CD4-positive, alpha-beta T cell treated with Interleukin-15 for 4 hours (primary cell): ENCODE results near the gene NAP1L4.
"Not testable (repeated sequence)": the region's sequence is repeated elsewhere in the genome, so short reads cannot be mapped to it uniquely, and the experiment has no call there.

Source experiments
- DNase-seq: peaks from one replicate; pipeline ENCODE4 v3.0.0-alpha.2; 2020; ENCODE audit warnings: low spot score

Gene NAP1L4

DNA sequence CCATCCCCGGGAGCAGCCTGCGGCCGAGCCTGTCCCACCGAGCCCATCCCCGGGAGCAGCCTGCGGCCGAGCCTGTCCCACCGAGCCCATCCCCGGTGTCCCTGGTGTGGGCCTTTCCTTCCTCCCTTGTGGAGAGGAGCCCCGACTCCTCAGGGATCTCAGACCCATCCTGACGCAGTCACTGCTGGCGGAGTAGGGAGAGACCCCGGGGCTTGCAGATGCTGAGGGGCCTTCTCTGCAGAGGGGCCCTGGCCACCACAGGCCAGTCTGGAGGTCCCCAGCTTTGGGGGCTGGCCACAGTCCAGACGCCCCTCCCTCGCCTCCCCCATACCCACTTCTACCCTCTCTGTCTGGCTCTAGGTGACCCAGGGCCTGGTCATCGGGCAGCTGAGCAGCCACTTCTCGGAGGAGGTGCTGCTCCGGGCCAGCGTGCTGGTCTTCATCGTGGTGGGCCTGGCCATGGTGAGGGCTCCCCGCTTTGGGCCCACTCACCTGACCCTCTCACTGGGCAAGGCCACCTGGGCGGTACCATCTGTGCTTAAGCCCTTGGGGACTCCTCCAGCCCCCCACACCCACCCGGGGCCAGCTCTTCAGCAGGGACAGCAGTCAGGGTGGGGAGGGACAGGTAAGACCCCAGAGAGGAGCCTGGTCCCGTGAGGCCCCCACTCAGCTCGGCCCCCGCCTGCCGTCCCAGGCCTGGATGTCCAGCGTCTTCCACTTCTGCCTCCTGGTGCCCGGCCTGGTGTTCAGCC, 70.2 kb downstream of the NAP1L4 start:
- DNase-seq = no peak

DNA sequence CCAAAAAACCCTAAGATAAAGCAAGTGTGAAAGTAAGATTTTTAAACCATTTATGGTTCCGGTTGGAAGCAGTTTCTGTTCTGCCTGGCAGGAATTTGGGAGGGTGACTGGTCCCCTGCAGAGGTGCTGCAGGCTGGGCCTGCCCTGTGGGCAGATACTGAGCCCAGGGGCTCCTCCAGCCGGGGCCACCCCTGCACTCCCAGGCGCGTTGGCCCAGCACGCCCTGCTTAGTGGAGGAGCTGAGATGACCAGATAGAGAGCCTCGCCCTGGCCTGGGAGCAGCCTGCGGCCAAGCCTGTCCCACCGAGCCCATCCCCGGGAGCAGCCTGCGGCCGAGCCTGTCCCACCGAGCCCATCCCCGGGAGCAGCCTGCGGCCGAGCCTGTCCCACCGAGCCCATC, 70.9 kb downstream of the NAP1L4 start:
- DNase-seq = no peak

- no peak for DNase-seq
These were observed 71.8 kb downstream of the NAP1L4 start for GRCh38 chr11:2920343-2920742.

GRCh38 chr11:2919837-2920236, 72.3 kb downstream of the NAP1L4 start:
- no peak for DNase-seq

DNA sequence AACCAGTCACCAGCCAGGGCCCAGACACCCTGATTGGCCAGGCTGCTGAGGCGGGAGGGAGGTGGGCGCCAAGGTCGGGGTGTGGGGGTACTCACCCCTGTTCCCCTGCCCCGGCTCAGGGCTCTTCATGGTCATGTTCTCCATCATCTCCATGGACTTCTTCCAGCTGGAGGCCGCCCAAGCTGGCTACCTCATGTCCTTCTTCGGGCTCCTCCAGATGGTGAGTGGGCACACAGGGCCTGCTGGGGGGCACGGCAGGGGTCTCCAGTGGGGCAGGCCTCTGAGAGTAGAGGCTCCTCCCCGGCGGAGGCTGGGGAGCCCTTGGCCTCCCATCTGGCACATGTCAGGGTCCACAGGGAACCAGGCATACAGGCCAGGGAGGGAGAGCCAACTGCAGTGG, 72.9 kb downstream of the NAP1L4 start:
- no peak for DNase-seq

- DNase-seq = no peak
These were observed 74.2 kb downstream of the NAP1L4 start for GRCh38 chr11:2917842-2918490.

GRCh38 chr11:2916892-2917645, 75.1 kb downstream of the NAP1L4 start:
- DNase-seq = no peak

DNA sequence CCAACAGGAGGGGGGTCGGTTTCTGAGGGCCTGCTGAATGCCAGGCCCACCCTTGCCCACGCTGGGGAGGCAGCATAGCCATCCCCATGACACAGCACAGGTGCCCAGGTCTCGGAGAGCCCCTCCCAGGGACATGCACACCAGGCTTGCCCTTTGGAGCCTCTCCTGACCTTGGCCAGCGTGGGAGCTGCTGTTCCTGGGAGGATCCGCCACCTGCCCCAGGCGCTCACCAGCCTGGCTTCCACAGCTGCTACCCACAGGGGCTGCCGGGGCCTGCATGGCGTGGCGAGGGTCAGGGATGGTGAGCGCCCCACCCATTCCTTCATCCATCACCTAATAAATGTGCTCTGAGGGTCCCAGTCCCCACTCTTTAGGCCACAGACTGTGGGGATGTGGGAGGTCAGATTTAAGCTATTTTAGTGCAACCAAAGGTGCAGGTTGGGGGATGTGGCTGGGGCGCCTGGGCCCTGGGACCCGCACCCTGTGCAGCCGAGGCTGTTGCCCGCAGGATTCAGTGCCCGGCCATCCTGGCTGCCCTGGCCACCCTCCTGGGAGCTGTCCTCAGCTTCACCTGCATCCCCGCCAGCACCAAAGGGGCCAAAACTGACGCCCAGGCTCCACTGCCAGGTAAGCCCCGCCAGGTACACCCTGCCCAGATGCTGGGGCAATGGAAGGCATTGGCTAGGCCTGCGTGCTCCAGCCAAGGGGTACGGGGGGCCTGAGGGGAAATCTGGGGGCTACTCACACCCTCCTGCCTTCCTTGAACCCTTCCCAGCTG, 75.8 kb downstream of the NAP1L4 start:
- no peak for DNase-seq

- DNase-seq = no peak
These were observed 76.7 kb downstream of the NAP1L4 start for GRCh38 chr11:2915473-2915872.

- DNase-seq = no peak
These were observed 77.5 kb downstream of the NAP1L4 start for GRCh38 chr11:2914455-2915195.

DNA sequence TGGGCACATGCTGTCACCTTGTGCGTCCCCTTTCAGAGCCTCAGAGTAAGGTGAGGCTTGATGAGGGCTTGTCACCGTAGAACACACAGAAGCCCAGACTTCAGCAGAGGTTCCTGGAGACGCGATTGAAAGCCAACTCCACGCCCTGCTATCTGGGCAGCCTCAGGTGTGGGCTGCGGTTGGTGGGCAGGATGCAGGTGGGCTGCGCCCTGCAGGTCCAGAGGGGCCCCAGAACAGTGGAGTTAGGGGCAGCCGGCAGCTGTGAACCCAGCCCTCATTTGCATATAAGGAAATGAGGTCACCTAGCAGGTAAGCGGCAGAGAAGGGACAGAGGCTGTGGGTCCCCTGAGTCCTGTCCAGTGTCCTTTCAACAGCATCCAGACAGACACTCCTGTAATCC, 78.4 kb downstream of the NAP1L4 start:
- DNase-seq = no peak

GRCh38 chr11:2913019-2913431, 79.1 kb downstream of the NAP1L4 start:
- no peak for DNase-seq

GRCh38 chr11:2912498-2912897, 79.6 kb downstream of the NAP1L4 start:
- no peak for DNase-seq

GRCh38 chr11:2911785-2912391, 80.2 kb downstream of the NAP1L4 start:
- no peak for DNase-seq

DNA sequence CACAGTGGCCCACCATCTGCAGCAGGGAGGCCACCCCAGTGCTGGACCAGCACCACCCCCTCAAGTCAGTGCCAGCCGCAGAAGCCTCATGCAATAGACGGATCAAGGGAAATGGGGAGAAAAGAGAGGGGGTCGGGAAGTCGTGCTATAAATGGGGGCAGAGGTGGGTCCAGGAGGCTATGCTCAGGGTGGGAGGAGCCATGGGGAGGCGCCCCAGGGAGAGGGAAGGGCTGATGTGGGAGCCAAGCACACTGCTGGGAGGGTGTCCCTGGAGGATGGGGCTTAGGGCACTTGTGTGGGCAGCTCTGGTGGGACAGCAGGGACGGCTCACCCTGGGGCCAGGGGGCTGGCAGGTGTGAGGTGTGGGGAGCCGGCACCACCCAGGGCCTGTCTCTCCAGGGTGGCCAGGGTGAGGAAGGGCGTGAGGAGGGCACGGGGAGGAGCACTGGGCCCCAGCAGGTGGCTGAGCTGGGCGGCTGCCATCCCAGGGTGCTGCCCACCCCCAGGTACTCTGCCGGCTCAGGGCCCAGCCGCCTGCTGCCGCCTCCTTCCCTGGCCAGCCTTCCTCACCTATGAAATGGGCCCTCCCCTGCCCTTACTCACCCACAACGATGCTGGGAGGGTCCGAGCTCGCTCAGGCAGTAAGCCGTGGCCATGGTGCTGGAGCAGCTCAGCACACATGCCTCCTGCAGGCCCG, 80.9 kb downstream of the NAP1L4 start:
- no peak for DNase-seq

GRCh38 chr11:2910401-2910955, 81.7 kb downstream of the NAP1L4 start:
- DNase-seq = no peak

- DNase-seq = no peak
These were observed 82.8 kb downstream of the NAP1L4 start for GRCh38 chr11:2909133-2909902.

DNA sequence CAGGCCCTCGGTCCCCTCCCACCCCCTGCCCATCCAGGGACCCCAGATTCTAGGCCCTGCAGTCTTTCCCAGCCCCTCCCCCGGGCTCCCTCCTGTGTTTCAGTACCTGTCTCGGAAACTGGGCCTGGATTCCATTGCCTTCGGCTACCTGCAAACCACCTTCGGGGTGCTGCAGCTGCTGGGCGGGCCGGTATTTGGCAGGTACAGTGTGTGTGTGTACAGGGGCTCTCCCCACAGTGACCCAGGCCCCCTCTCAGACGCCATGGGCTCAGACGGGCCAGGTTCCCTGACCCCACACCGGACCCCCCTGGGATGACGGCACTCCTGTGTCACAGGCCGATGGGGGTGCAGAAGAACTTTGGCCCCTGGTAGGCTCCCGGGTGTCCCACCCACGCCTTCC, 84.0 kb downstream of the NAP1L4 start:
- no peak for DNase-seq

- not testable (repeated sequence) for DNase-seq
These were observed 86.8 kb downstream of the NAP1L4 start for GRCh38 chr11:2905299-2905698.
